GM23338 (cell line): Measurements from ENCODE around the gene VAV3. TPM values are rescaled to one million over a fixed set of nuclear protein-coding genes. Genes with fewer than 3 reads are reported as not detected.

Source experiments
- ATAC-seq: fragments of 200-7000 bp; cut with Tn5 transposase; 3 replicates; pipeline ENCODE4 v1.9.1; 2020
- DNase-seq: peaks from one replicate; pipeline ENCODE4 v3.0.0-alpha.2; 2015; ENCODE audit warnings: low spot score
- H2AFZ ChIP-seq: fragments of 200-600 bp; sonication (generic); 2 replicates; pipeline ENCODE4 v1.8.0; 2016; ENCODE audit warnings: antibody characterized with exemption, mild to moderate bottlenecking, moderate library complexity
- H3F3A ChIP-seq: fragments of 200-600 bp; sonication (generic); replicated peaks from 2 replicates; pipeline ENCODE4 v1.8.0; 2017; ENCODE audit warnings: antibody characterized with exemption, mixed run types, low read depth
- H3K27ac ChIP-seq: fragments of 200-600 bp; sonication (generic); 2 replicates; pipeline ENCODE4 v1.6.1; 2016; ENCODE audit warnings: low read depth
- H3K27me3 ChIP-seq: fragments of 200-600 bp; sonication (generic); 2 replicates; pipeline ENCODE4 v1.8.0; 2016; ENCODE audit warnings: mild to moderate bottlenecking, mixed run types, moderate library complexity; ENCODE audit not compliant: insufficient read depth
- H3K36me3 ChIP-seq: fragments of 200-600 bp; sonication (generic); 2 replicates; pipeline ENCODE4 v1.8.0; 2016; ENCODE audit warnings: mild to moderate bottlenecking; ENCODE audit not compliant: insufficient read depth
- H3K4me1 ChIP-seq: fragments of 200-600 bp; sonication (generic); 2 replicates; pipeline ENCODE4 v1.8.0; 2016; ENCODE audit warnings: mild to moderate bottlenecking, moderate library complexity; ENCODE audit not compliant: insufficient read depth
- H3K4me2 ChIP-seq: fragments of 200-600 bp; sonication (generic); 2 replicates; pipeline ENCODE4 v1.7.1; 2017; ENCODE audit warnings: mixed run types
- H3K4me3 ChIP-seq: fragments of 200-600 bp; sonication (generic); 2 replicates; pipeline ENCODE4 v1.6.1; 2016; ENCODE audit warnings: mixed run types
- H3K79me2 ChIP-seq: fragments of 200-600 bp; sonication (generic); replicated peaks from 2 replicates; pipeline ENCODE4 v1.8.0; 2017; ENCODE audit warnings: mild to moderate bottlenecking; ENCODE audit not compliant: insufficient read depth
- H3K9me2 ChIP-seq: fragments of 200-600 bp; sonication (generic); 2 replicates; pipeline ENCODE4 v1.8.0; 2017; ENCODE audit not compliant: insufficient read depth
- H4K20me1 ChIP-seq: fragments of 200-600 bp; sonication (generic); replicated peaks from 2 replicates; pipeline ENCODE4 v1.8.0; 2017; ENCODE audit warnings: mild to moderate bottlenecking; ENCODE audit not compliant: insufficient read depth
- H3K27ac Mint-ChIP-seq: 2 replicates; pipeline ENCODE4 v1.8.0; 2020; ENCODE audit warnings: inconsistent platforms, mild to moderate bottlenecking, moderate library complexity, mixed read lengths
- H3K27me3 Mint-ChIP-seq: 3 replicates; pipeline ENCODE4 v1.8.0; 2022; ENCODE audit warnings: low read depth, mild to moderate bottlenecking, moderate library complexity, mixed read lengths, inconsistent platforms; ENCODE audit not compliant: insufficient read depth, poor library complexity
- H3K36me3 Mint-ChIP-seq: 3 replicates; pipeline ENCODE4 v1.8.0; 2021; ENCODE audit warnings: low read depth, mild to moderate bottlenecking, inconsistent platforms, moderate library complexity, mixed read lengths
- H3K4me1 Mint-ChIP-seq: 3 replicates; pipeline ENCODE4 v1.8.0; 2020; ENCODE audit warnings: mild to moderate bottlenecking, inconsistent platforms, mixed read lengths
- H3K4me3 Mint-ChIP-seq: 3 replicates; pipeline ENCODE4 v1.8.0; 2021; ENCODE audit warnings: moderate library complexity, mild to moderate bottlenecking, inconsistent platforms, mixed read lengths
- H3K9me3 Mint-ChIP-seq: 3 replicates; pipeline ENCODE4 v1.8.0; 2020; ENCODE audit warnings: moderate library complexity, mild to moderate bottlenecking, inconsistent platforms, mixed read lengths
- CREB1 ChIP-seq: fragments of 250-450 bp; sonication (Bioruptor Pico); IDR thresholded peaks from 2 replicates; pipeline ENCODE4 v1.5.0; 2020; ENCODE audit warnings: low read depth, mild to moderate bottlenecking, moderate library complexity
- EZH2 ChIP-seq: fragments of 200-600 bp; sonication (generic); IDR thresholded peaks from one replicate; pipeline ENCODE4 v1.8.0; 2017; ENCODE audit warnings: antibody characterized with exemption, mild to moderate bottlenecking, low read depth; ENCODE audit not compliant: unreplicated experiment
- EZH2phosphoT487 ChIP-seq: fragments of 200-600 bp; sonication (generic); IDR thresholded peaks from one replicate; pipeline ENCODE4 v1.8.1; 2018; ENCODE audit warnings: antibody characterized with exemption; ENCODE audit not compliant: unreplicated experiment
- JUNB ChIP-seq: IDR thresholded peaks from one replicate; pipeline ENCODE4 v1.6.1; 2016; ENCODE audit warnings: antibody characterized with exemption; ENCODE audit not compliant: unreplicated experiment
- NANOG ChIP-seq: IDR thresholded peaks from 2 replicates; pipeline ENCODE4 v1.6.1; 2016; ENCODE audit warnings: antibody characterized with exemption, borderline replicate concordance
- POLR2AphosphoS5 ChIP-seq: IDR thresholded peaks from 2 replicates; pipeline ENCODE4 v1.6.1; 2016; ENCODE audit warnings: antibody characterized with exemption, low read depth
- STAT1 ChIP-seq: IDR thresholded peaks from one replicate; pipeline ENCODE4 v1.6.1; 2016; ENCODE audit warnings: antibody characterized with exemption; ENCODE audit not compliant: unreplicated experiment
- polyA plus RNA-seq: library from polyadenylated mRNA; unstranded; fragments of >200 nt; fragmentation: Nextera tagmentation; extraction: Ambion mirVana; gene quantifications from 2 replicates; pipeline ENCODE4 v1.2.1, GENCODE V29; 2016
- total RNA-seq: library from RNA; depleted of rRNA; stranded (reverse); fragments of >200 nt; shearing (Covaris generic); gene quantifications from 2 replicates; pipeline ENCODE4 v1.2.3, GENCODE V29; 2014
- TF ChIP-seq, protein P1 (sequence below), 2 experiments: fragments of 200-600 bp in 1 of 2; sonication (generic) in 1 of 2; conservative IDR thresholded peaks; 2 replicates each; pipeline versions ENCODE4 v1.5.1 to v1.6.1; 2016 to 2017; ENCODE audit warnings: antibody characterized with exemption in 2 of 2, low read depth in 2 of 2, mild to moderate bottlenecking in 2 of 2, moderate library complexity in 1 of 2
- TF ChIP-seq, protein P2 (sequence below): IDR thresholded peaks from 2 replicates; pipeline ENCODE4 v1.6.1; 2016; ENCODE audit warnings: antibody characterized with exemption
- TF ChIP-seq, protein P3 (sequence below): IDR thresholded peaks from one replicate; pipeline ENCODE4 v1.6.1; 2018; ENCODE audit warnings: antibody characterized with exemption; ENCODE audit not compliant: unreplicated experiment
- TF ChIP-seq, protein P4 (sequence below): fragments of 250-450 bp; sonication (Bioruptor Pico); IDR thresholded peaks from 2 replicates; pipeline ENCODE4 v1.5.0; 2020; ENCODE audit warnings: mild to moderate bottlenecking, moderate library complexity

Gene VAV3
- total and polyA plus RNA-seq, 2 experiments from 2014 or later, result 3.0 to 11.3 TPM

- Histone ChIP-seq H3K4me3 (no peak overlapping the region), H2AFZ (no peak overlapping the region), H3K4me1 (no peaks in the 10 kb centered on the region), H3K27me3 (no peaks in the 10 kb centered on the region), H3K27ac (no peak overlapping the region), H3F3A (no peaks in the 10 kb centered on the region), H3K4me2 (no peak overlapping the region), H3K9me2 (no peaks in the 10 kb centered on the region), H3K36me3 (no peaks in the 10 kb centered on the region), H4K20me1 (no peaks in the 10 kb centered on the region), H3K79me2 (peaks cover 5% of the 10 kb centered on the region; the same call in 1 of the 2 replicates)
- Mint-ChIP-seq H3K27me3 (no peaks in the 10 kb centered on the region), H3K36me3 (peaks cover 9% of the 10 kb centered on the region; the same call in 2 of the 3 replicates), H3K4me3 (no peak overlapping the region), H3K4me1 (peaks cover 22% of the 10 kb centered on the region), H3K27ac (no peak overlapping the region; the same call in 1 of the 2 replicates), H3K9me3 (peaks cover 9% of the 10 kb centered on the region; the same call in 2 of the 3 replicates)
- ATAC-seq (no peak), DNase-seq (no peak)
- TF ChIP-seq STAT1, result no peak
- TF ChIP-seq, protein P1, sequence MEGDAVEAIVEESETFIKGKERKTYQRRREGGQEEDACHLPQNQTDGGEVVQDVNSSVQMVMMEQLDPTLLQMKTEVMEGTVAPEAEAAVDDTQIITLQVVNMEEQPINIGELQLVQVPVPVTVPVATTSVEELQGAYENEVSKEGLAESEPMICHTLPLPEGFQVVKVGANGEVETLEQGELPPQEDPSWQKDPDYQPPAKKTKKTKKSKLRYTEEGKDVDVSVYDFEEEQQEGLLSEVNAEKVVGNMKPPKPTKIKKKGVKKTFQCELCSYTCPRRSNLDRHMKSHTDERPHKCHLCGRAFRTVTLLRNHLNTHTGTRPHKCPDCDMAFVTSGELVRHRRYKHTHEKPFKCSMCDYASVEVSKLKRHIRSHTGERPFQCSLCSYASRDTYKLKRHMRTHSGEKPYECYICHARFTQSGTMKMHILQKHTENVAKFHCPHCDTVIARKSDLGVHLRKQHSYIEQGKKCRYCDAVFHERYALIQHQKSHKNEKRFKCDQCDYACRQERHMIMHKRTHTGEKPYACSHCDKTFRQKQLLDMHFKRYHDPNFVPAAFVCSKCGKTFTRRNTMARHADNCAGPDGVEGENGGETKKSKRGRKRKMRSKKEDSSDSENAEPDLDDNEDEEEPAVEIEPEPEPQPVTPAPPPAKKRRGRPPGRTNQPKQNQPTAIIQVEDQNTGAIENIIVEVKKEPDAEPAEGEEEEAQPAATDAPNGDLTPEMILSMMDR (conservative IDR thresholded peaks at IDR 0.05; ENCODE audit: low read depth in 2 of 2), result no peak
- TF ChIP-seq, protein P2, sequence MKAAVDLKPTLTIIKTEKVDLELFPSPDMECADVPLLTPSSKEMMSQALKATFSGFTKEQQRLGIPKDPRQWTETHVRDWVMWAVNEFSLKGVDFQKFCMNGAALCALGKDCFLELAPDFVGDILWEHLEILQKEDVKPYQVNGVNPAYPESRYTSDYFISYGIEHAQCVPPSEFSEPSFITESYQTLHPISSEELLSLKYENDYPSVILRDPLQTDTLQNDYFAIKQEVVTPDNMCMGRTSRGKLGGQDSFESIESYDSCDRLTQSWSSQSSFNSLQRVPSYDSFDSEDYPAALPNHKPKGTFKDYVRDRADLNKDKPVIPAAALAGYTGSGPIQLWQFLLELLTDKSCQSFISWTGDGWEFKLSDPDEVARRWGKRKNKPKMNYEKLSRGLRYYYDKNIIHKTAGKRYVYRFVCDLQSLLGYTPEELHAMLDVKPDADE, result no peak
- TF ChIP-seq, protein P3, sequence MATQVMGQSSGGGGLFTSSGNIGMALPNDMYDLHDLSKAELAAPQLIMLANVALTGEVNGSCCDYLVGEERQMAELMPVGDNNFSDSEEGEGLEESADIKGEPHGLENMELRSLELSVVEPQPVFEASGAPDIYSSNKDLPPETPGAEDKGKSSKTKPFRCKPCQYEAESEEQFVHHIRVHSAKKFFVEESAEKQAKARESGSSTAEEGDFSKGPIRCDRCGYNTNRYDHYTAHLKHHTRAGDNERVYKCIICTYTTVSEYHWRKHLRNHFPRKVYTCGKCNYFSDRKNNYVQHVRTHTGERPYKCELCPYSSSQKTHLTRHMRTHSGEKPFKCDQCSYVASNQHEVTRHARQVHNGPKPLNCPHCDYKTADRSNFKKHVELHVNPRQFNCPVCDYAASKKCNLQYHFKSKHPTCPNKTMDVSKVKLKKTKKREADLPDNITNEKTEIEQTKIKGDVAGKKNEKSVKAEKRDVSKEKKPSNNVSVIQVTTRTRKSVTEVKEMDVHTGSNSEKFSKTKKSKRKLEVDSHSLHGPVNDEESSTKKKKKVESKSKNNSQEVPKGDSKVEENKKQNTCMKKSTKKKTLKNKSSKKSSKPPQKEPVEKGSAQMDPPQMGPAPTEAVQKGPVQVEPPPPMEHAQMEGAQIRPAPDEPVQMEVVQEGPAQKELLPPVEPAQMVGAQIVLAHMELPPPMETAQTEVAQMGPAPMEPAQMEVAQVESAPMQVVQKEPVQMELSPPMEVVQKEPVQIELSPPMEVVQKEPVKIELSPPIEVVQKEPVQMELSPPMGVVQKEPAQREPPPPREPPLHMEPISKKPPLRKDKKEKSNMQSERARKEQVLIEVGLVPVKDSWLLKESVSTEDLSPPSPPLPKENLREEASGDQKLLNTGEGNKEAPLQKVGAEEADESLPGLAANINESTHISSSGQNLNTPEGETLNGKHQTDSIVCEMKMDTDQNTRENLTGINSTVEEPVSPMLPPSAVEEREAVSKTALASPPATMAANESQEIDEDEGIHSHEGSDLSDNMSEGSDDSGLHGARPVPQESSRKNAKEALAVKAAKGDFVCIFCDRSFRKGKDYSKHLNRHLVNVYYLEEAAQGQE, result no peak
- no peak for TF ChIP-seq EZH2
- TF ChIP-seq, protein P4, sequence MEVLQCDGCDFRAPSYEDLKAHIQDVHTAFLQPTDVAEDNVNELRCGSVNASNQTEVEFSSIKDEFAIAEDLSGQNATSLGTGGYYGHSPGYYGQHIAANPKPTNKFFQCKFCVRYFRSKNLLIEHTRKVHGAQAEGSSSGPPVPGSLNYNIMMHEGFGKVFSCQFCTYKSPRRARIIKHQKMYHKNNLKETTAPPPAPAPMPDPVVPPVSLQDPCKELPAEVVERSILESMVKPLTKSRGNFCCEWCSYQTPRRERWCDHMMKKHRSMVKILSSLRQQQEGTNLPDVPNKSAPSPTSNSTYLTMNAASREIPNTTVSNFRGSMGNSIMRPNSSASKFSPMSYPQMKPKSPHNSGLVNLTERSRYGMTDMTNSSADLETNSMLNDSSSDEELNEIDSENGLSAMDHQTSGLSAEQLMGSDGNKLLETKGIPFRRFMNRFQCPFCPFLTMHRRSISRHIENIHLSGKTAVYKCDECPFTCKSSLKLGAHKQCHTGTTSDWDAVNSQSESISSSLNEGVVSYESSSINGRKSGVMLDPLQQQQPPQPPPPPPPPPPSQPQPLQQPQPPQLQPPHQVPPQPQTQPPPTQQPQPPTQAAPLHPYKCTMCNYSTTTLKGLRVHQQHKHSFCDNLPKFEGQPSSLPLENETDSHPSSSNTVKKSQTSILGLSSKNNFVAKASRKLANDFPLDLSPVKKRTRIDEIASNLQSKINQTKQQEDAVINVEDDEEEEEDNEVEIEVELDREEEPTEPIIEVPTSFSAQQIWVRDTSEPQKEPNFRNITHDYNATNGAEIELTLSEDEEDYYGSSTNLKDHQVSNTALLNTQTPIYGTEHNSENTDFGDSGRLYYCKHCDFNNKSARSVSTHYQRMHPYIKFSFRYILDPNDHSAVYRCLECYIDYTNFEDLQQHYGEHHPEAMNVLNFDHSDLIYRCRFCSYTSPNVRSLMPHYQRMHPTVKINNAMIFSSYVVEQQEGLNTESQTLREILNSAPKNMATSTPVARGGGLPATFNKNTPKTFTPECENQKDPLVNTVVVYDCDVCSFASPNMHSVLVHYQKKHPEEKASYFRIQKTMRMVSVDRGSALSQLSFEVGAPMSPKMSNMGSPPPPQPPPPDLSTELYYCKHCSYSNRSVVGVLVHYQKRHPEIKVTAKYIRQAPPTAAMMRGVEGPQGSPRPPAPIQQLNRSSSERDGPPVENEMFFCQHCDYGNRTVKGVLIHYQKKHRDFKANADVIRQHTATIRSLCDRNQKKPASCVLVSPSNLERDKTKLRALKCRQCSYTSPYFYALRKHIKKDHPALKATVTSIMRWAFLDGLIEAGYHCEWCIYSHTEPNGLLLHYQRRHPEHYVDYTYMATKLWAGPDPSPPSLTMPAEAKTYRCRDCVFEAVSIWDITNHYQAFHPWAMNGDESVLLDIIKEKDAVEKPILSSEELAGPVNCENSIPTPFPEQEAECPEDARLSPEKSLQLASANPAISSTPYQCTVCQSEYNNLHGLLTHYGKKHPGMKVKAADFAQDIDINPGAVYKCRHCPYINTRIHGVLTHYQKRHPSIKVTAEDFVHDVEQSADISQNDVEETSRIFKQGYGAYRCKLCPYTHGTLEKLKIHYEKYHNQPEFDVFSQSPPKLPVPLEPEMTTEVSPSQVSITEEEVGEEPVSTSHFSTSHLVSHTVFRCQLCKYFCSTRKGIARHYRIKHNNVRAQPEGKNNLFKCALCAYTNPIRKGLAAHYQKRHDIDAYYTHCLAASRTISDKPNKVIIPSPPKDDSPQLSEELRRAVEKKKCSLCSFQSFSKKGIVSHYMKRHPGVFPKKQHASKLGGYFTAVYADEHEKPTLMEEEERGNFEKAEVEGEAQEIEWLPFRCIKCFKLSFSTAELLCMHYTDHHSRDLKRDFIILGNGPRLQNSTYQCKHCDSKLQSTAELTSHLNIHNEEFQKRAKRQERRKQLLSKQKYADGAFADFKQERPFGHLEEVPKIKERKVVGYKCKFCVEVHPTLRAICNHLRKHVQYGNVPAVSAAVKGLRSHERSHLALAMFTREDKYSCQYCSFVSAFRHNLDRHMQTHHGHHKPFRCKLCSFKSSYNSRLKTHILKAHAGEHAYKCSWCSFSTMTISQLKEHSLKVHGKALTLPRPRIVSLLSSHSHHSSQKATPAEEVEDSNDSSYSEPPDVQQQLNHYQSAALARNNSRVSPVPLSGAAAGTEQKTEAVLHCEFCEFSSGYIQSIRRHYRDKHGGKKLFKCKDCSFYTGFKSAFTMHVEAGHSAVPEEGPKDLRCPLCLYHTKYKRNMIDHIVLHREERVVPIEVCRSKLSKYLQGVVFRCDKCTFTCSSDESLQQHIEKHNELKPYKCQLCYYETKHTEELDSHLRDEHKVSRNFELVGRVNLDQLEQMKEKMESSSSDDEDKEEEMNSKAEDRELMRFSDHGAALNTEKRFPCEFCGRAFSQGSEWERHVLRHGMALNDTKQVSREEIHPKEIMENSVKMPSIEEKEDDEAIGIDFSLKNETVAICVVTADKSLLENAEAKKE (CRISPR knock-in tag), result no peak
- TF ChIP-seq CREB1, result no peak
- no peak for TF ChIP-seq JUNB
- no peak for TF ChIP-seq POLR2AphosphoS5
- no peak for TF ChIP-seq EZH2phosphoT487
- TF ChIP-seq NANOG, result no peak
Measured at GRCh38 chr1:107897438-107898345, 67.3 kb downstream of the VAV3 start.
